Left ventricle myocardium inferior (tissue), 1 donor: ENCODE results near the gene TMEM87A. TPM values are rescaled to one million over a fixed set of nuclear protein-coding genes. Genes with fewer than 3 reads are reported as not detected.
"Not testable (repeated sequence)": the region's sequence is repeated elsewhere in the genome, so short reads cannot be mapped to it uniquely, and the experiment has no call there.

Experiments
- DNase-seq: peaks from one replicate; pipeline ENCODE4 v3.0.0-alpha.2; 2020
- H3K27ac ChIP-seq: fragments of 200-600 bp; replicated peaks from 2 replicates; pipeline ENCODE4 v1.8.0; 2021
- H3K27me3 ChIP-seq: fragments of 200-600 bp; 2 replicates; pipeline ENCODE4 v1.8.0; 2021; ENCODE audit warnings: low read depth
- H3K36me3 ChIP-seq: fragments of 200-600 bp; 2 replicates; pipeline ENCODE4 v1.8.0; 2021
- H3K4me1 ChIP-seq: fragments of 200-600 bp; 2 replicates; pipeline ENCODE4 v1.8.0; 2021
- H3K4me3 ChIP-seq: fragments of 200-600 bp; 2 replicates; pipeline ENCODE4 v1.8.0; 2021; ENCODE audit warnings: mild to moderate bottlenecking, moderate library complexity
- H3K9me3 ChIP-seq: fragments of 200-600 bp; replicated peaks from 2 replicates; pipeline ENCODE4 v1.8.0; 2021
- CTCF ChIP-seq: fragments of 200-600 bp; IDR thresholded peaks from 2 replicates; pipeline ENCODE4 v1.8.0; 2021; ENCODE audit warnings: antibody characterized with exemption, mild to moderate bottlenecking, borderline replicate concordance
- intact Hi-C: fragments of 100-400 bp; cut with micrococcal nuclease; formaldehyde crosslinking; loops from one replicate; pipeline ENCODE4 v1.11.0; 2022
- total RNA-seq: library from RNA; stranded (reverse); fragmentation: NEBNext Ultra II Directional; extraction: Animal tissue kit (Norgen Biotek cat#: 25700); gene quantifications from one replicate; pipeline ENCODE4 v1.2.1, GENCODE V29; 2021
- donor health status: DM: no; HTN: yes; CAD: no; lungs with severe emphysema.

TMEM87A gene
- total RNA-seq, 1 donor from 2014 or later: 16.4 TPM

GRCh38 chr15:42239528-42240182, 33.6 kb downstream of the TMEM87A start:
- H3K36me3 ChIP-seq: peaks cover 78% of the 10 kb centered on the region
- no peaks in the 10 kb centered on the region for H3K27me3 ChIP-seq
- no peak for TF ChIP-seq CTCF
- no peak overlapping the region for H3K4me3 ChIP-seq
- intact Hi-C loops: no loop called here
- no peaks in the 10 kb centered on the region for H3K4me1 ChIP-seq
- no peak for DNase-seq
- H3K27ac ChIP-seq: no peak overlapping the region
- H3K9me3 ChIP-seq: no peaks in the 10 kb centered on the region

GRCh38 chr15:42233107-42233506, 40.1 kb downstream of the TMEM87A start:
- DNase-seq: no peak
- no peaks in the 10 kb centered on the region for H3K9me3 ChIP-seq
- no peak for TF ChIP-seq CTCF
- intact Hi-C loops: no loop called here
- H3K4me1 ChIP-seq: no peaks in the 10 kb centered on the region
- no peak overlapping the region for H3K27ac ChIP-seq
- peaks cover 99% of the 10 kb centered on the region for H3K36me3 ChIP-seq
- no peak overlapping the region for H3K4me3 ChIP-seq
- H3K27me3 ChIP-seq: no peaks in the 10 kb centered on the region

- no peak for TF ChIP-seq CTCF
- no peak for DNase-seq
- no peaks in the 10 kb centered on the region for H3K27me3 ChIP-seq
- intact Hi-C loops: no loop called here
- no peaks in the 10 kb centered on the region for H3K9me3 ChIP-seq
- H3K4me3 ChIP-seq: no peak overlapping the region
- H3K36me3 ChIP-seq: peaks cover 99% of the 10 kb centered on the region
- no peak overlapping the region for H3K27ac ChIP-seq
- no peaks in the 10 kb centered on the region for H3K4me1 ChIP-seq
Observed at GRCh38 chr15:42232606-42233005, 40.6 kb downstream of the TMEM87A start.

- Histone ChIP-seq H3K27me3 (no peaks in the 10 kb centered on the region), H3K27ac (no peak overlapping the region), H3K36me3 (peaks cover 99% of the 10 kb centered on the region), H3K4me3 (no peak overlapping the region), H3K4me1 (no peaks in the 10 kb centered on the region), H3K9me3 (no peaks in the 10 kb centered on the region)
- no peak for DNase-seq
- TF ChIP-seq CTCF: no peak
- intact Hi-C loops: no loop called here
Observed at GRCh38 chr15:42231088-42231487, 42.1 kb downstream of the TMEM87A start.

- H3K4me1 ChIP-seq, intact Hi-C loops, H3K9me3 ChIP-seq, H3K27ac ChIP-seq, DNase-seq, H3K4me3 ChIP-seq, H3K27me3 ChIP-seq: not testable (repeated sequence)
- peaks cover 99% of the 10 kb centered on the region for H3K36me3 ChIP-seq
Observed at GRCh38 chr15:42228981-42229380, 44.3 kb downstream of the TMEM87A start.

GRCh38 chr15:42228036-42228435, 45.2 kb downstream of the TMEM87A start:
- Histone ChIP-seq H3K27me3 (no peaks in the 10 kb centered on the region), H3K36me3 (peaks cover 98% of the 10 kb centered on the region), H3K9me3 (no peaks in the 10 kb centered on the region), H3K4me3 (no peak overlapping the region), H3K27ac (no peak overlapping the region), H3K4me1 (no peaks in the 10 kb centered on the region)
- TF ChIP-seq CTCF: no peak
- no peak for DNase-seq
- intact Hi-C loops: no loop called here
